ENCODE data around the gene DYSF.

The DYSF gene

DNA sequence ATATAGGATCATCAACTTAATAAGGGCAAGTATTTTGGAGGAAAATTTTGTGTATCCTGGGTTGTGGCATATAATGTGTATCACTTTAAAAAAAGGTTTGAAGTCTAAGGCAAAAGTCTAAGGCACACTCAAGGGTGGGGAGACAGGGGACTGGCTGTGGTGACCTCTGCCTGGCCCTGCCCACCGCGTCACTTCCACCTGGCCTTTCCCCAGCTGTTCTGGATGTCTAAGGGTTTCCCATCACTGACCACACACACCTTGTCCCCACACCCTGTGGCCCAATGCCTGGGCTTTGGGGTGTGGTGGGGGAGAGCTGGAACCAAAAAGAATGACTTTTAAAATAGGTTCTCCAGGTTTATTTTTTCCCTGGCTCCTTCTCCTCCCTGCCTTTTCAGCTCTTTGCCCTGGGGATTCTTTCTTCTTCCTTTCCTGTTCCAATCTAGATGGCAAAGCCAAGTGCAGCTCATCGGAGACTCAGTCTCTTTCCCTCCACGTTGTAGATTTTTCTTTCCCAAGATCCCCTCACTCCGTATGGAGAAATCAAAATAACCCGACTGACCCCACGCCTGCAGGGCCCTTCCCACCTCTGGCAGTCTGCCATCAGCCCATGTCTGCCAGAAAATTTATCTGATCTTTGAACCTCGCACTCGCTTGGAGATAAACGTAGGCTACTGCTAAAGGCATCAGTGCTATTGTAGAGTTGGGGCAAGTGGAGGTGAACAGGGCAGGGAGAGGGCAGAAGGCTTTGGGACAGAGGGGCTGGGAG lies 257.2 kb downstream of the DYSF start:
- TF ChIP-seq, protein P1, sequence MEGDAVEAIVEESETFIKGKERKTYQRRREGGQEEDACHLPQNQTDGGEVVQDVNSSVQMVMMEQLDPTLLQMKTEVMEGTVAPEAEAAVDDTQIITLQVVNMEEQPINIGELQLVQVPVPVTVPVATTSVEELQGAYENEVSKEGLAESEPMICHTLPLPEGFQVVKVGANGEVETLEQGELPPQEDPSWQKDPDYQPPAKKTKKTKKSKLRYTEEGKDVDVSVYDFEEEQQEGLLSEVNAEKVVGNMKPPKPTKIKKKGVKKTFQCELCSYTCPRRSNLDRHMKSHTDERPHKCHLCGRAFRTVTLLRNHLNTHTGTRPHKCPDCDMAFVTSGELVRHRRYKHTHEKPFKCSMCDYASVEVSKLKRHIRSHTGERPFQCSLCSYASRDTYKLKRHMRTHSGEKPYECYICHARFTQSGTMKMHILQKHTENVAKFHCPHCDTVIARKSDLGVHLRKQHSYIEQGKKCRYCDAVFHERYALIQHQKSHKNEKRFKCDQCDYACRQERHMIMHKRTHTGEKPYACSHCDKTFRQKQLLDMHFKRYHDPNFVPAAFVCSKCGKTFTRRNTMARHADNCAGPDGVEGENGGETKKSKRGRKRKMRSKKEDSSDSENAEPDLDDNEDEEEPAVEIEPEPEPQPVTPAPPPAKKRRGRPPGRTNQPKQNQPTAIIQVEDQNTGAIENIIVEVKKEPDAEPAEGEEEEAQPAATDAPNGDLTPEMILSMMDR (IDR thresholded peaks at IDR 0.05; ENCODE audit: borderline replicate concordance, insufficient read depth, low read depth, low read length) = no peak
- no peak overlapping the region for H3K4me3 ChIP-seq (ENCODE audit: low read depth, low read length)

DNA sequence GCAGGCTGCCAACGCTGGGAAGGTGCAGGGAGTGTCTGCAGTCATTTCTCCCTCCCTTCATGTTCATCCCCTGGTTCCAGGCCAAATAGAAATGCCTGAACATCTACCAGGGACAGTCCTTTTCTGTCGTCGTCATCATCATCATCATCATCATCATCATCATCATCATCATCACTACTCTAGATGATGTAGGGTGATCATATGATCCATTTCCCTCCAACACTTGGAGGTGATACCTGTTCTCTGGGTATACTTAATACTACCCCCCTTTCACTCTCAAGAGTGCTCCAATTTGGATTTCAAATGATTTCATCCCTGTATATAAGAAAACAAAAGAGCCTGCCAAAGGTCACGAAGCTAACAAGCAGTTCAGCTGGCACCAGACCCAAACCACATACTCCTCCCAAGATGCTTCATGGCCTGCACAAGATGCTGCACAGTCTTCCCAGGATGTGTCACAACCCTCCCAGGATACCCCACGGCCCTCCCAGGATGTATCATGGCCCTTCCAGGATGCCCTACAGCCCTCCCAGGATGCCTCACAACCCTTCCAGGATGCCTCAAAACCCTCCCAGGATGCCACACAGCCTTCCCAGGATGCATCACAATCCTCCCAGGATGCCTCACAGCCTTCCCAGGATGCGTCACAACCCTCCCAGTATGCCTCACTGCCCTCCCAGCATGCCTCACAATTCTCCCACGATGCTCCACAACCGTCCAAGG lies 257.9 kb downstream of the DYSF start:
- no peak overlapping the region for H3K4me3 ChIP-seq (ENCODE audit: low read depth, low read length)
- TF ChIP-seq, protein P1 (IDR thresholded peaks at IDR 0.05; ENCODE audit: borderline replicate concordance, insufficient read depth, low read depth, low read length) = no peak

DNA sequence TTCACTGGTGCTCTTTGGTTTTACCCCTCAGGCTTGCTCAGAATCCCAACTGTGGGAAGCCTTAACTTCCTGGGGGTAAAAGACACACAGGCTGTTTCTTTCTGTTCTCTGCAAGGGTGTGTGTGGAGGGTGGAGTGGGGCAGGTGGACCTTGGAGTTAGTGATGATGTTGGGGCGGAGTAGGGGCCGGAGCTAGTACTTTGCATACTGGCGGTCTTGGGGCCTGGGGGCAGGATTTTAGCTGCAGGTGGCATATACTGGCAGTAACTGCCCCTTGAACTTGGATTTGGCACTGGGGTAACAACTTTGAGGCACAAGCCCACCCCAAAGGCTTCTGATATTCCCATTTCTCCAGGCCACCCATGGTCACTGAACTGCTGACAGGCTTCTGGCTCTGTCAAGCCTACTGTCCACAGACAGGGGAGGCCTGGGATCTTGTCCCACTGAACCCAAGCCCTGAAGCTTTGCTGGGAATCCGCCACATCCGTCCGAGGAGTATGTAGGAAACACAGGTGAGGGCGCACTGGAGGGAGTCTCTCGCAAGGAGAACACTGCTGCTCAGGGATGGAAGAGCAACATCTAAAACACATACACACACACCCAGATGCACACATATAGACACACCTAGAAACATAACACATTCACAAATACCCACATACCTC lies 258.9 kb downstream of the DYSF start:
- H3K4me3 ChIP-seq (ENCODE audit: low read depth, low read length) = no peak overlapping the region
- TF ChIP-seq, protein P1 (IDR thresholded peaks at IDR 0.05; ENCODE audit: borderline replicate concordance, insufficient read depth, low read depth, low read length) = no peak

DNA sequence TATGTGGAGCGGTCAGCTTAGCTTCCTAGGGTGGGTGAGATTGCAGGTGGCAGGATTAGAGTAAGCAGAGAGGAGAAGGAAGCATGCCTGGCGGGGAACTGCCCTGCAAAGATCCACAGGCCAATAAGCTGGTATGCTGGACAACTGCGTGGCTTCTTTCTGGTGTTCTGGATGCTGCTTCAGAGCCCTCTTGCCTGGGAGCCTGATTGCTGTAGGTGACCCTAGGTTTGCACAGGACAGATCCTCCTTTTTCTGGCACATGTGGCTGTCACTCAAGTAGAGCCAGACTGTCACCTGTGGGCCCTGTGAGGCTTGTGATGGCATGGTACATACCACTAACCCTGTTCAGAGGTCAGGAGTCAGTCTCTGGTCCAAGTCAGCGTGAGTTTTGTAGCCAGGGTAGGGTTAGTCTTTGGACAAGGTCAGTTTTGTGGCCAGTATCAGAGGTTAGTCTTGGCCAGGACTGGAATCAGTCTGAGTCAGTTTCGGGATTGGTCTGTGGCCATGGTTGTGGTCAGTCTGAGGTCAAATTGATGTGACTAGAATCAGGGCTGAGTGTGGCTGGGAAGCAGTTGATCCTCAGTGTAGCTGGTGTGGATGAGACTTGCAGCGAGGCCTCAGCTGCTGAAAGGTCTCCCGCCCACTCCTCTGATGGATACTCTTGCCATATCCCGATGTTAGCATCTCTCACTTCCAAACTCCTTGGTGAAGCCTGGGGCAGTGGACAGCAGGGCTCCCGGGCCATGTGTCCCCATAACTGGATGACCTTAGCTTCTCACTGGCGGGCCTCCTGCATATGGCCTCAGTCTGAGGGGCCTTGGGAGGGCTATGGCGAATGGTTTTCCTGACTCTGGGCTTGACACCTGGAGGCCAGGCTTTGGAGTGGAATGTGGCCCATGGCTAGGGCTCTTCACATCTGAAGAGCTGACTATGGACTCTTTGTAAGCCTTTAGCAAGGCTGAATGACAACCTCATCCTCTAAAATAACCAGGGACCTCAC lies 260.5 kb downstream of the DYSF start:
- TF ChIP-seq, protein P1 (IDR thresholded peaks at IDR 0.05; ENCODE audit: borderline replicate concordance, insufficient read depth, low read depth, low read length) = no peak
- no peak overlapping the region for H3K4me3 ChIP-seq (ENCODE audit: low read depth, low read length)

DNA sequence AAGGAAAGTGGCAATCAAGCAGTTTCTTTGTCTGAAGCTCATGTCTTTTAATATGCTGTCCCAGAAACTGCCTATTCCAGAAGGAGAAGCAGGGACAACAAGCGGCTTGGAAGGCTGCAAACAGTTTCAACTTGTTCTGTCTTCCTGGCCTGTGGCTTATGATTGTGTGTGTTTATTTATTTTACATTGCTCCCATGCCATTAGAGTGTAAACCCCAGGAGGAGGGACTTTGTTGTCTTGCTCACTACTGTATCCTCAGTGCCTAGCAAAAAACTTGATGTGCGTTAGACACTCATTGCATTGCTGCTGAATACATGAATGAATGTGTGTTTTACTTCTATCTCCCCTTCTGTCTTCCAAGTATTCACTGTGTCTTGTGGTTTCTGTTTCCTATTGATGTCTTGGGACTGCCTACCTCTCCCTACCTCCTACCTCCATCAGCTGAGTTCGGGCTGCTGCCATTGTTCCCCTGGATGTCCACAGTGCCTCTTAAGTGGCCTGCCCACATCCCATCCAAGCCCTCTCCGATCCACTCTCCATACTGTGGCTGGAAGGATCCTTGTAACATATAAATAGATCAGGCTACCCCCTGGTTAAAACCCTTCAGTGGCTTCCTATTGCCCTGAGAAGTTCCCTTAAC lies 261.4 kb downstream of the DYSF start:
- TF ChIP-seq, protein P1 (IDR thresholded peaks at IDR 0.05; ENCODE audit: borderline replicate concordance, insufficient read depth, low read depth, low read length) = no peak
- no peak overlapping the region for H3K4me3 ChIP-seq (ENCODE audit: low read depth, low read length)

DNA sequence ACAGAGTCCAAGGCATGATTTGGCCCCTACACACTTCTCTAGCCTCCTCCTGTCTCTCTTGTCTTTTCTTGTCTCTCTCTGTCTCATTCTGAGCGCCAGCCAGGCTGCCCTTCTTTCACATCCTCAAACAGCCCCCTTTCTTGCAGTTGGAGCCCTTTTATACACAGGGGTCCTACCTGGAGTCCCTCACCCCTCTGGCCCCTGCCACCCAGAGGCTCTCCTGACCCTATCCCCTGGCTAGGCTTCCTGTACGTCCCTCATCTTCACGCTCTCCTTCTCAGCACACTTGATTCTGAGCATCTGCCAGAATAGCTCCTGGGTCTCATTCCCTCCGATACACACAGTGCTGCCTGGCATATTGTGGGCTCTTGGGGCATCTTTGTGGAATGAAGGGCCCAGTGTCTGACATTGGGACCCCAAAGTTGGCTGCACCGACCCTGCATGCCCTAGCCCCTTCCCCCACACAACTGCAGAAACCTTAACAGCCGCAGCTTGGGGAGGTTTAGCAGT lies 261.9 kb downstream of the DYSF start:
- no peak overlapping the region for H3K4me3 ChIP-seq (ENCODE audit: low read depth, low read length)
- TF ChIP-seq, protein P1 (IDR thresholded peaks at IDR 0.05; ENCODE audit: borderline replicate concordance, insufficient read depth, low read depth, low read length) = no peak

All from GM12875 (cell line).